ENCODE results near the gene MTMR1. TPM values are rescaled to one million over a fixed set of nuclear protein-coding genes. Genes with fewer than 3 reads are reported as not detected.

MTMR1 gene
- total and polyA plus RNA-seq, 9 of the 15 experiments (the other 6 are each of a cell fraction or from before 2014, with no cell fraction given) = 0.96 to 35.4 (median 22.4) TPM

- no peak for TF ChIP-seq FOXA3 (CRISPR knock-in tag; conservative IDR thresholded peaks at IDR 0.05 in 1 of 2, IDR thresholded peaks at IDR 0.05 in 1 of 2)
- no peak for TF ChIP-seq POU5F1 (IDR thresholded peaks at IDR 0.05; ENCODE audit: borderline replicate concordance, low read depth, low read length, partially characterized antibody)
- TF ChIP-seq PRPF4 (IDR thresholded peaks at IDR 0.05; ENCODE audit: insufficient read depth, low read depth, low read length, poor library complexity, severe bottlenecking) = no peak
- peak; percentile 44; the same call in 1 of the 2 replicates for TF ChIP-seq ELF1 (tag; IDR thresholded peaks at IDR 0.05)
- no peak for TF ChIP-seq GATAD2B (IDR thresholded peaks at IDR 0.05; ENCODE audit: borderline replicate concordance)
- 0 out of 2 replicates have a peak, but pooled peaks have one; percentile 31 for TF ChIP-seq NKRF (IDR thresholded peaks at IDR 0.05; ENCODE audit: borderline replicate concordance)
- 0 out of 2 replicates have a peak, but pooled peaks have one; percentile 11 for TF ChIP-seq ESRRA (IDR thresholded peaks at IDR 0.05; ENCODE audit: borderline replicate concordance, low read depth)
- TF ChIP-seq HMG20B (CRISPR knock-in tag; IDR thresholded peaks at IDR 0.05) = no peak
- no peak for TF ChIP-seq HNRNPK (IDR thresholded peaks at IDR 0.05; ENCODE audit: low read depth, low read length, poor library complexity, severe bottlenecking)
- no peak for TF ChIP-seq ZNF398 (CRISPR knock-in tag; IDR thresholded peaks at IDR 0.05)
- no peak for TF ChIP-seq GABPB2 (CRISPR knock-in tag; conservative IDR thresholded peaks at IDR 0.05)
- TF ChIP-seq ZNF77 (CRISPR knock-in tag; IDR thresholded peaks at IDR 0.05) = no peak
- TF ChIP-seq LARP7 (IDR thresholded peaks at IDR 0.05) = no peak
- TF ChIP-seq STAT6 (CRISPR knock-in tag; IDR thresholded peaks at IDR 0.05) = no peak
- peak; percentile 67 for TF ChIP-seq RBFOX2 (IDR thresholded peaks at IDR 0.05; ENCODE audit: low read depth, low read length)
- TF ChIP-seq CBX2 (IDR thresholded peaks at IDR 0.05; ENCODE audit: insufficient read depth, low read length, poor library complexity, severe bottlenecking) = no peak
- no peak for TF ChIP-seq POLR2AphosphoS5 (IDR thresholded peaks at IDR 0.05; ENCODE audit: control insufficient read depth, insufficient read depth, low read depth, low read length)
- TF ChIP-seq HES1 (IDR thresholded peaks at IDR 0.05; ENCODE audit: low read depth) = no peak
- TF ChIP-seq PHB (CRISPR knock-in tag; IDR thresholded peaks at IDR 0.05) = no peak
- peak; percentile 39; the same call in 1 of the 2 replicates for TF ChIP-seq ETV5 (CRISPR knock-in tag; IDR thresholded peaks at IDR 0.05; ENCODE audit: low read depth)
Observed at GRCh38 chrX:150693725-150694574, 754 bp downstream of the MTMR1 start (continued).
